ENCODE data around the gene GRK1.
"Not testable (repeated sequence)": the region's sequence is repeated elsewhere in the genome, so short reads cannot be mapped to it uniquely, and the experiment has no call there.

GRK1 gene

DNA sequence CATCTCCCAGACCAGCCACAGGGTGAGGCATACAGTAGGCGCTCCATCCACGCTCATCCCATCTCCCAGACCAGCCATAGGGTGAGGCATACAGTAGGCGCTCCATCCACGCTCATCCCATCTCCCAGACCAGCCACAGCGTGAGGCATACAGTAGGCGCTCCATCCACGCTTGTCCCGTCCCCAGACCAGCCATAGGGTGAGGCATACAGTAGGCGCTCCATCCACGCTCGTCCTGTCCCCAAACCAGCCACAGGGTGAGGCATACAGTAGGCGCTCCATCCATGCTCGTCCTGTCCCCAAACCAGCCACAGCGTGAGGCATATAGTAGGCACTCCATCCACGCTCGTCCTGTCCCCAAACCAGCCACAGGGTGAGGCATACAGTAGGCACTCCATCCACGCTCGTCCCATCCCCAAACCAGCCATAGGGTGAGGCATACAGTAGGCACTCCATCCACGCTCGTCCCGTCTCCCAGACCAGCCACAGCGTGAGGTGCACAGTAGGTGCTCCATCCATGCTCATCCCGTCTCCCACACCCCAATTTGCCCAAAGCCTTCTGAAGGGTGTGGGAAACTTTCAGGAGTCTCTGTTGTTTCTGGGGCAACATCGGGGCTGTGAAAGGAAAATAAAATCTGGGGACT is 78.6 kb downstream of the GRK1 start:
- not testable (repeated sequence) for DNase-seq

GRCh38 chr13:113746143-113746525 is 79.1 kb downstream of the GRK1 start:
- DNase-seq, result no peak

- no peak for DNase-seq
Measured at GRCh38 chr13:113746671-113747070, 79.7 kb downstream of the GRK1 start.

GRCh38 chr13:113747291-113747833 is 80.3 kb downstream of the GRK1 start:
- DNase-seq, result no peak

DNA sequence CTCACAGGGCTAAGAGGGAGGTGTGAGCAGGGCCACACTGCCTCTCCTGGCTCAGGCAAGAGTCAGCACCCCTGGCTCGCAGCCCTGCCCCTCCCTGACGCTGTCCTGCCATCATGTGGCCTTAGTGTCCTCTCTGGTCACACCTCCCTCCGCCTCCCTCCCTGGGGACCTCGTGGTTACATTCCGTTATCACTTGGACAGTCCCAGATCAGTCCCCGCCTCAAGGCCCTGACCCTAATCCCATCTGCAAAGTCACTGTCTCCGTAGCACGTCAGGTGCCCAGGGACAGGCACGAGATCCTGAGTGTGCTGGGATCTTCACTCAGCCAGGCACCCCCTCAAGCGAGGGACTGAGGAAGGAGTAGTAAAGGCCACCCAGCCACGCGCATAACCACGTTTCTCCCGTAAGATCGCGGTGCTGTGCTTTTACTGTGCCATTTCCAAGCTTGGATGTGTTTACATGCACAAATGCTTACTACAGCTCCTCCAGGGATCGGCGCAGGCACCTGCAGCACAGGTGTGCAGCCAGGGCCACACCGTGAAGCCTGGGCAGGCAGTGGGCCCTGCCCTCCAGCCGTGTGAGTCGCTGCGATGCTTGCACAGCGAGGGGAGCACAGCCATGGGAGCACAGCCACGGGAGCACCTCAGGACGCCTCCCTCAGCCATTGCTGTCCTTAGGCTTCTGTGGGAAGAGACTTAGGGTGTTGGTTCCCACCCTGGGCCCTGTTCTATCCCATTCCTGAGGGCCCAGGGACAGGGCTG is 81.3 kb downstream of the GRK1 start:
- no peak for DNase-seq

DNA sequence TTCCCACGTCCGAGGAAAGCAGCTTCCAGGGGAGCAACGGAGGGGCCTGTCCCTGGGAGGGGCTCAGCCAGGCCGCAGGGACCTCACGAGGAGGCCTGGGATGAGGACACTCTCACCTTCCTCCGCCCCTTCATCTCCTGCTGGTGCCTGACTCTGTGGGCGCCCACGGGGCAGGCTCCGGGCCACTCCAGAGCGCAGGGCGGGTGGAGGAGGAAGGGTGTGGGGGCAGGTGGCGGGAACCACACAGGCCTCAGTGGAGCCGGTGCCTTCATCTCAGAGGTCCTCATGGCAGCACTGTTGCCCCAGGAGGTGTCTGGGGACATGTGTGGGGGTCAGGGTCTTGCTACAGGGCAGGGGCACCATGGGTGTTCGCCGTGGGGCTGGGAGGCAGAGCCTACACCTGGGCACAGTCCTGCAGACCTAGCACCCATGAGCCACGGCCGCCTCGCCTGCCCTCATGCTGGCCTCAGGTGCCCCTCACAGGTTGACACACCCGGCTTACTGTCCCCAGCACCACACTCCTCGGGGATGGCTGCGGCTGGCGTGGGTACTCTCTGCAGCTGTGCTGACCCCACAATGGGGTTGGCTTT is 81.9 kb downstream of the GRK1 start:
- DNase-seq, result no peak

DNA sequence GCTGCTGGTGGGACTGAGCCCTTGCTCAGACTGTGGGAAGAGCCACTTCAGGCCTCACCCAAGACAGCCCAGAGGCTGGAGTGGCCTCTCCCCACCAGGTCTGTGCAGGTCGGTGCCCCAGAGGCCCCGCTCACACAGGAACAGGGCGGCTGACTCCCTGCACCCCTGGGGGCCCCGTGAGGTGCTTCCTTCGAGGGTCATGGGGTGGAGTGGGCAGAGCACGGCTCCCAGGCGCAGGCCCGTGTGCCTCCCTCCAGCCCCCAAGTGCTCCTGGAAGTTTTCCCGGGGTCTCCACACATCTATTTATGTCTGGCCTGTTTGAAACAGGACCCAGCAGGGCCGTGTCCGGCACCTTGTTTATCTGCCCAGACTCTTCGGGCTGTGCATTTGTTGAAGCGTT is 82.5 kb downstream of the GRK1 start:
- DNase-seq, result no peak

GRCh38 chr13:113749967-113750366 is 82.9 kb downstream of the GRK1 start:
- no peak for DNase-seq

DNA sequence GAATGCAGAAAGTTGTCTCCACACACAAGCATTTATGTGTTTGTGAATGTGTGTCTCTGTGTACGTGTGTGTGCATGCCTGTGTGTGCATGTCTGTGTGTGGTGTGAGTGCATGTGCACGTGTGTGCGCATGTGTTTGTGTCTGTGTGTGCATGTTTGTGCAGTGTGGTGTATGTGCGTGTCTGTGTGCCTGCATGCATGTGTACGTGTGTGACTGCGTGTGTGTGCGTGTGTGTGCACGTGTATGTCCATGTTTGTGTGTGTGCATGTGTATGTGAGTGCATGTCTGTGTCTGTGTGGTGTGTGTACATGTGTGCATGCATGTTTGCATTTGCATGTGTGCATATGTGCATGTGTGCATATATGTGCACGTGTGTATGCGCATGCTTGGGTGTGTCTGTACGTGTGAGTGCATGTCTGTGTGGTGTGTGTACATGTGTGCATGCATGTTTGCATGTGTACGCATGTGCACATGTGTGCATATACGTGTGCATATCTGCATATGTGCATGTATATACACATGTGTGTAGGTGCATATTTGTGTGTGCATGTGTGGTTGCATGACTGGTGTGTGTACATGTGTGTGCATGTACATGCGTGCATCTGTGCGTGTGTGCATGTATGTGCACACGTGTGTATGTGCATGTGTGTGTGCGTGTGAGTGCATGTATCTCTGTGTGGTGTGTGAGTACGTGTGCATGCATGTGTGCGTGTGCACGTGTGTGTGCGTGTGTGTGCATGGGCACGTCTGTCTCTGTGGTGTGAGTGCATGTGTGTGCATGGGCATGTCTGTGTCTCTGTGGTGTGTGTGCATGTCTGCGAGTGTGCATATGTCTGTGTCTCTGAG is 83.8 kb downstream of the GRK1 start:
- no peak for DNase-seq

DNA sequence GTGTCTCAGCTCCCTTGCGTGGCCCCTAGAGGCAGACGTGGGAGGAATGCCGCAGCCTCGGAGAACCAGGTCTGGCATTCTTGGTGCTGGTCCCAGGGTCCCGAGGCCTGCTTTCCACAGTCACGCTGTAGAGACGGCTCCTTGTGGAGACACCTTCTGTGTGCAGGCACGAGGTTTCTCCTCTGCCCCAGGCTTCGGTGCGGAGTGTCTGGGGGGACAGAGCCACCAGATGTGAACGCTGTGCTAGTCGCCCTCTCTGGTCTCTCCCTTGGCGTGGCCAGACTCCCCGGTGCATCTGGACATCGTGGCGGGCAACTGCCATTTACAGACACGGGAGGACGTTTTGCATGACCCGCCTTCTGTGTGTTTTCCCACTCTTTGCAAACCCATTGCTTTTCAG is 84.5 kb downstream of the GRK1 start:
- DNase-seq, result no peak

GRCh38 chr13:113752211-113752986 is 85.4 kb downstream of the GRK1 start:
- DNase-seq, result not testable (repeated sequence)

DNA sequence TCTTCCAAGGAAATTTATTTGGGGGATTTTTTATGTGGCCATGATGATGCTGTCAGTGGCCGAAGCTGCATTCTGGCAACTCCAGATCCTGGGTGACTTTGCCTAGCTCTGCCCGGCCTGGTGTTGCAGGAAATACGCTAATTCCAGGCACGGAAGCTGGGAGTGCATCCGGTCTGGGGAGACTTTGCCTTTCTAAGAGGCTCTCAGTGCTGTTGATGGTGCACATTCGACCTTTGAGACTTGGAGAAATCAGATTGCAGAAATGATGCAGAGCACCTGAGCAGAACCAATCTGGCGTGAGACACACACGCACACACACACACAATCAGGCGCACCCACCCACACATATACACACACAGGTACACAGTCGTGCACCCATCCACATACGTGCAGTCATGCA is 86.2 kb downstream of the GRK1 start:
- no peak for DNase-seq

DNA sequence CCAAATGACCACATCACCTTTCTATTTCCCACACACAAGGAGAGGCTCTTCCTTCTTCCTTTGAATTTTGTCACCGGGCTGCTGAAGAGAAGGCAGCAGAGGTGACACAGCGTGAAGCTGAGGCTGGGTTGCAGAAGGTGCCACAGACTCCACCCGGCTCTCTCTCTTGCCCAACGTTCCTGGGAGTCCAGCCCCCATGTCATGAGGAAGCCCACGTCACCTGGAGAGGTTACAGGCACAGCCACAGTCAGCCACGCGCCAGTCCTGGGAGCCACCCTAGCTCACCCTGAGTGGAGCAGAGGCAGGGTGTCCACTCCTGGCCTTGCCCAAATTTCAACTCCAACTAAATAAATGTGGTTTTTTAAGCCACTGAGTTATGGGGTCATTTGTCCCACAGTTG is 87.2 kb downstream of the GRK1 start:
- DNase-seq, result no peak

DNA sequence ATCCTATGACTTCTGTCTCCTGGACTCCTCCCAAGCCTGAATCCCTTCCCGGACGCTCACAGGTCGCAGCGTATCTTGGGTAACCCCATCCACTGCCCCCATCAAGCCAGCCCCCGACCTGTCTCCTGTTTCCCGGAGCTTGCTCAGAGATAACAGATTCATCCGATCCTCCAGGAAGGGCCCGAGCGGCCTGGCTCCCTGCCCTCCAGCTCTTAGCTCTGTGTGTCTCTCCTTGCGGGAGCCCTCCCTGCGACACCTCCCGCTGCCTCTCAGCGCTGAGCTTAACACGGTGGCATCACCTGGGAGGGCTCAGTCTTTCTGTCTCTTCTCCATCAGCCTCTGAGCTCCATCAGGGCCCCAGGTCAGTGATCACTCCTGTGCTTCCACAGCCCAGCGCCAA is 87.7 kb downstream of the GRK1 start:
- DNase-seq, result no peak

DNA sequence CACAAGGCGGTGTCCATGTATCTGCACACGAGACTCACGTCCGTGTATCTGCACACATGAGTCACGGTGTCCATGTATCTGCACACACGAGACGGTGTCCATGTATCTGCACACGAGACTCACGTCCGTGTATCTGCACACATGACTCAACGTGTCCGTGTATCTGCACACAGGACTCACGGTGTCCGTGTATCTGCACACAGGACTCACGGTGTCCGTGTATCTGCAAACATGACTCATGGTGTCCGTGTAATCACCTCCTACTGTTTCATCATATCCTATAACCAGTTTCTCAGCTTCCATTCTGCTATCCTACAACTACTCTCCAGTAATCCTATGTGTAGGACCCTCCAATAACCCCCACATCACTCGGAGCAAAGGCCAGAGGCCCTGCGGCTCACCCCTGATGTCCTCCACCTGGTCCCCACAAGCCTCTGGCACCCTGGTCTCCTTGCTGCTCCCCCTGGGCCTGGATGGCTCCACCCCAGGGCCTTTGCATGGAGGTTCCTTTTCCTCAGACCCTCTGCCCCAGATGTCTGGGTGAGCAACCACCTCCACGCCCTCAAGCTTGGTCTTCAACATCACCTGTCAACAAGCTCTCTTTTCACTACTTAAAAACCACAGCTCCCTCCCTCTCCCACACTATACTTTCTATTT is 89.5 kb downstream of the GRK1 start:
- DNase-seq, result no peak

GRCh38 chr13:113758651-113759524 is 91.9 kb downstream of the GRK1 start, which contains the start of gene TMEM255B:
TSS of gene TMEM255B (plus strand) at chr13:113759226. CDS start at chr13:113759270, 44 bp downstream.
- peak; percentile 84 to 86 for DNase-seq

- DNase-seq, result peak; percentile 26 to 40
Measured at GRCh38 chr13:113759525-113760137, 92.6 kb downstream of the GRK1 start.

- DNase-seq, result no peak
Measured at GRCh38 chr13:113761136-113761535, 94.1 kb downstream of the GRK1 start.

DNA sequence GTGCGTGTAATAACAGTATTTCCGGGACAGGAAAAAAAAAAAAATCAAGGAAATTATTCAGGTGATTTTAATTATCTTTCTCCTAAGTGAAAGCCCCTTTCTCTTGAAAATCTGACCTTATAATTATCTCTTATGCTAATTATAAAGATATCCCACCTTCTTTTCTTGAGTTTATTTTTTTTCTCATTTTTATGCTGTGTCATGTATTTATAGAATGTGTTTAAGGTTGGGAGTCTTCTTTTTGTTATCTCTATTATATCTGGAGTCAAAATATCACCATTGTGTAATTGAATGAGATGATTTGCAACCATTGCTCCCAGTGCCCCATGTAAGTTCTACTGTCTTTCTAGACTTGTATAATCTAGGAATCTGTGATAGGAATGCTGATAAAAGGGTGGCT is 95.1 kb downstream of the GRK1 start:
- DNase-seq, result no peak

DNA sequence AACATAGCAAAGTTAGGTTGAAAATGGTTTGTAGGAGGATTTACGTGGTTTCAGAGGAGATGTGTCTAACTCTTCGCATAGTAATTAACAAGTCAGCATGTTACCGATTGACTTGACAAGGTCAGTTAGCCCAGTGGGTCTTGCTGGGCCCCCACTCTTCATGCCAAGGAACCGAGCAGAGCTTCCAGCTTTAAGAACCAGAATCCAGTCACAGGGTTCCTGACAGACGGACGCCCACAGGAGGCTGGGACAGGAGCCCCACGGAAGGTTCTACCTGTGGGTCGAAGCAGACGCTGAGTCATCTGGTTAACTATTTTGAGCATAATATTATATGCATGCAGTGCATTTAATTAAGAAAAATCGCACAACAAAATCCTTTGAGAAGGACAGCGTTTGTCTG is 95.5 kb downstream of the GRK1 start:
- DNase-seq, result no peak
